HG03342 (cell line): ENCODE data around the gene SLC6A8.

Experiments used
- ATAC-seq: cut with Tn5 transposase; IDR thresholded peaks from one replicate; pipeline ENCODE4 v1.9.1; 2021; ENCODE audit warnings: mild to moderate bottlenecking, moderate library complexity; ENCODE audit not compliant: unreplicated experiment

Gene SLC6A8

DNA sequence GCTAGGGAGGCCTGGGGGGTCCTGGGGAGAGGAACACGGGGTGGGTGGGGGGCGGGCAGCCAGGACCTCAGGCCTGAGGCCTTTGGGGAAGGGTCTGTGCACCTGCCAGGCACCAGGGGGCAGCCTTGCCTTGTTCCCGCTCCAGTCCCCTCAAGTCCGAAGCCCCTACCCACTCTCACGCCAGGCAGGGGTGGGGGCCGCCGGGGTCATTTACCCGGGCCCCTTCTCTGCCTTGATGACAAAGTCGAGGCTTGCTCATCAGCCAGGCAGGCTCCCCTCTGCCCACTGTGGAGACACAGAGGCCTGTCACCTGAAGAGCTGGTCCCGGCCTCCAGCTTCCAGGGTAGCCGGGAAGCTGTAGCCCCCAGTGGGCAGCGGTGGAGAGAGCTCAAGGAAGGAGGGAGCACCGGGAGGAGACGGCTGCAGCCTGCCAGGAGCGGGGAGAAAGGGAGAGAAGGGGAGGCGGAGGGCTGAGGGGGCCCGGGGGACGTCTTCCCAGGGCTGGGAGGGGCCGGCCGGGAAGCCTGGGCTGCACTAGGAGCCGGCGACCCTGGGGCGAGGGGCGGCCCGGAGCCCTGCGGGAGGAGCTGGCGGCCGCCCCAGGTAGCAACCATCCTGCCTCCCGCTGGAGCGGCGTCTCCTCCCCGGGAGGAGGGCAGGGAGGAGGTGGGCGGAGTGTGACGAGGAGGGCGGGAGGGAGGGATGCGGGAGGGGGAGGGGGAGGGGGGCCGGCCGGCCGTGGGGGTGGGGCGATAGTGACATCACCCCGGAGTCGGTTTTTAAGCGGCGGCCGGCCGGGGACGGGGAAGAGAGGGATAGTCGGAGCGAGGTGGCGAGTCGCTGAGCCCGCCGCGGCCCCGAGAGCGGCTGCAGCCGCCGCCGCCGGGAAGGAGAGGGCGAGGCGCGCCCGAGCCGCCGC is at the start of gene SLC6A8:
Gene SLC6A8, plus strand, starts transcription at position 806 of the 919 bp plus-strand sequence. CDS start 649 bp downstream, outside the sequence.
- no peak for ATAC-seq

DNA sequence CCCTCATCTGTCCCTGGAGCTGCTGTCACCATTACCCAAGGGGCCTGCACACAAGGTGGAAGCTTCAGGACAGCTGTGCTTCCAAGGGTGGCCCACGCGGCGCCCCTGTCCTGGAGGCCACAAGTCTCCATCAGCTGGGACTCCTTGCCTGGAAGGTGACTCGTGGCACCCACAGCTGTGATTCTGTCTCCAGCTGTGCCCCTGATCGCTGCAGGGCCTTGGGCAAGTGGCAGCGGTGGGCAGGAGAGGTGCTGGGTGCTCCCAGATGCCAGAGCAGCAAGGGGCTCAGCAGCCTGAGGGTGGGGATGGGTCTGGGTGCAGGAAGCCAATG is 49.7 kb upstream of the SLC6A8 start:
- no peak for ATAC-seq

DNA sequence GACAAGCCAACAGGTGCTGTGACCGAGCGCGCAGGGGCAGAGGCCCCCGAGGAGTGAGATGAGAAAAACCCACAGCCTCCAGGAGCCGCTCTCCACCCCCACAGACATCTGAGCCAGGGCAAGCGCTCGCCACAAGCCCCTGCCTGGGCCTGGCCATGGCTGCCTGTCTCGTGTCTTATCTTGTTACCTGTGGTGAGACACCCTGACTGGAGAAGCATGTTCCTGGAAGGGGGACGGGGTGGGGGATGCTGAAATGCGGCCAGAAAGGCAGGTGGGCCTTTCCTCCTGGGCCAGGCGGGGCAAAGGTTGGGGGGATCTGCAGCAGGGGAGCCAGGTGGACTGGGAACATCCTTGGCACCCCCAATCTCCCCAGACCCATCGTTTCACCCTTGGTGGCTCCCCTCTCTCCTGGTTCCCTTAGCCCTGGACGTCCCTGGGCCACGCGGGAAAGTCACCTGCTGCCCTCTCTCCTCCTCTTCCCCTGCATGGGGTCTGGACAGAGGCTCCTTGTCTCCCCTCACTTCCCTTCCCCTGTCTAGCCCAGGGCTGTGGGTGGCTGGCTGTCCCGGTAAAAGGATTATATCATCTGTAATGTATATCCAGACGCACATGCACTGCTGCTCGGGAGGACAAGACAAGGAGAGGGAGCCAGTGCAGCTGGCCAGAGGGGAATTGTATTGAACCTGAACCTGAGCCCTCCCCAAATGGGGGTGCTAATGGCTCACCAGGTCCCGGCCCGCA is 49.1 kb upstream of the SLC6A8 start:
- ATAC-seq, result no peak

DNA sequence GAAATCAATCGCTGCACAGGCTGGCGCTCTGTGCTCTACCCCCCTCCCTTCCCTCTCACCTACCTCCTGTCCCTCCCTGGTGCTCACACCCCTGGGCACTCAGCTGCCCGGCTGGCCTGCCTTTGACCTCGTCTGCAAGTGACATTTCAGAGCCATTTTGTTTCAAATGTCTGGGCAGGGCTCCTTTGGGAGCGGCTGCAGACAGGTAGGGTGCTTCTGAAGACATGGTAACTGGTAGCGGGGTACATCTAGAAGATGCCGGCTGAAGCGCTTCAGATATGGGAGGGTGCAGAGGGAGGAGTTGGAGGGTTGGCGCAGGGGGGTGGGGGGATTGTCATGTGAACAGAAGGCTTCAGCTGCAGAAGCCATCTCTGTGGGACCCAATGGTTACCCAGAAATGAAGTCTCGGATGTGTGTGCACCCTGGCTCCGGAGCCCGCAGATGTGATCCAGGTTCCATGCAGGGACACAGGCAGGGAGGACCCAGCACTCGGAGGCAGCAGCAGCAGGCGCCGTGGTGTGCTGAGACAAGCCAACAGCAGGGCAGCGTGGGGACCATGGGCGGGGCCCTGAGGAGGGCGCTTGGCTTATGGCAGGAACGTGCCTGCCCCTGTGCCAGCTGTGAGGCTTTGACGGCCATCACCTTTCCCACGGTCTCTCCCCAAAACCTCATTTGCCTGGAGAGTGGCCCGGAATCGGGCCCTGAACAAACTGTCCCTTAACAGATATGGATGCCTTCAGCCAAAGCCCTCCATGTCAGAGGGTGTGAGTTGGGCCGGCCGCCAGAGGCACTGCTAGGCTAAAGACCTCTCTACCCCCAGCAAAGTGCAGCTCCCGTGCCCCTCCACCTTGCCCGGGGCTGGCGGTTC is 48.3 kb upstream of the SLC6A8 start:
- ATAC-seq, result no peak

DNA sequence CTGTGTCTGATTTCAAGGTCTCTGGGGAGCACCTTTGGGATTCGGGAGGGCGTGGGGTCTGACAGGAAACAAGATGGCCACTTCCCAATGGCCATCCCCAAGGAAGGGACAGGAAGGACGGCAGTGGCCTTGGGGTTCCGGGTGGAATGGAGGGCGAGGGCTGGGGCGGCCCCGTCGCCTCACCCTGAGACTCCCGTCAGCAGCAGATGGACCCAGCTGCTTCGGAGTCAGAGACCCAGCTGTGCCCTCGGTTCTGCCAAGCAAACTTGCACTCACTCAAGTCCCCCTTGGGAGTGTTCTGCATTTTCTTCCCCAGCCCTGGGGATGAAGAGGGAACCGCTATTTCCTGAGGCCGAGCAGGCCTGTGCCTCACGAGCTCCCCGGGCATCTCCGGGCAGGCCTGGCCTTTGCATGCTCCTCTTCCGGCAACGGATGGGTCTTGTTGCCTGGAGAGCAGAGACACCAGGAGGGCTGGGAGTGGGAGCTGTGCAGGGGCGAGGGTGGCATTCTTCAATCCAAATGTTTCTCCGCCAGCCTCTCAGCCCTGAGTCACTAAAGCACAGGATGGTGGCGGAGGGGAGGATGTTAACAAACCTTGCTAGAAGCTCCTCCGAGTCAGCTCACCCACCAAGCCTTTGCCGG is 47.6 kb upstream of the SLC6A8 start:
- no peak for ATAC-seq

DNA sequence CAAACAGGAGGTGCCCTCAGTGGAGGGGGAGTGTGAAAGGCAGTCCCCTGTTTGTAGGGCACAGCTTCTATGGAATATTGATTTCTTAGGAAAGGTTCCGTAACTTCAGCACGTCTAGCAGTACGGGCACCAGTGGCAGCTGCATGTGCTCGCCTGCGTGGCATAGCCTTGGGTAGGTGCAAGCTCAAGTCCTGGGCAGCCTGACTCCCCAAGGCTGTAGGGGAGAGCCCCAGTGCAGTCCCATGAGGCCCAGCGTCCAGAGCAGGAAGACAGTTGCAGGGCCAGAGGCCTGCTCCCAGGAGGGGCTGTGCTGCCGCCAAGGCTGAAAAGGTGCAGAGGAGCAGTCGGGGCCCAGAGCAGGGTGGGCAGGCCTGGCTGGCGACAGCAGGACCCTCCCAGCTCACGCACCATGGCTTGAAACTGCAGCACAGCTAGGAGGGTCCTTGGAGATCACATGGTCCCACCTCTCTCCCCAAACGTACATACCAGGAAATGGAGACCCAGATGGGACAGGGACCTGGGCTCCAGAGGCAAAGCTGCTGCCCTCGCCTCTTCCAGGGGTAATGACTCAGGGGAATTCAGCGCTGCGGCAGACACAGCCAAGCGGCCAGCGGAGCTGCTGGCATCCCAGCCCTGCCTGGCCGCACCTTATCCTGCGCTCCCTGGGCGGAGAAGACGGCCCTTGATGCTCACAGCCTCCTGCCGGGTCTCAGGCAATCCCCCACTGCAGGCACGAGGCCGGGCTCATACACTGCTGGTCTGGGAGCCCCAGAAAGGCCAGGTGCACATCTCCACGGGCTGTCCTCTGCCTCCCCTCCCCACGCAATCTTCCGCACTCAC is 46.8 kb upstream of the SLC6A8 start:
- no peak for ATAC-seq

DNA sequence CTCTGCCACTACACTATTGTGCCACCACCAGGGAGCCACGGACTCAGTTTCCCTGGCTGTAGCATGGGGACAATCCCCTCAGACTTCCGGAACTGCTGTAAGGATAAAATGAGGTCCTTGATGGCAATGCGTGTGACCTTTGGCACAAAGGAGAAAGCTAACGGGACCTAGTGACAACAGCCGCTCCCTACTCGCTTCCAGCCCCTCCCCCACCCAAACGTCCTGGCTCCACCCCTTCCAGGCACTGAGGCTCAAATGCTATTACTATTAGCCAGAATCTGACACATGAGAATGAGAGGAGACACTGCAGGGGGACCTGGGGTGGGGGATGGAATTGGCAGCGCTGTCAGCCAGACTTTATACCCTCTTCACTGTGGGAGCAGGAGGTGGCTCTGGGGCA is 46.1 kb upstream of the SLC6A8 start:
- ATAC-seq, result no peak

DNA sequence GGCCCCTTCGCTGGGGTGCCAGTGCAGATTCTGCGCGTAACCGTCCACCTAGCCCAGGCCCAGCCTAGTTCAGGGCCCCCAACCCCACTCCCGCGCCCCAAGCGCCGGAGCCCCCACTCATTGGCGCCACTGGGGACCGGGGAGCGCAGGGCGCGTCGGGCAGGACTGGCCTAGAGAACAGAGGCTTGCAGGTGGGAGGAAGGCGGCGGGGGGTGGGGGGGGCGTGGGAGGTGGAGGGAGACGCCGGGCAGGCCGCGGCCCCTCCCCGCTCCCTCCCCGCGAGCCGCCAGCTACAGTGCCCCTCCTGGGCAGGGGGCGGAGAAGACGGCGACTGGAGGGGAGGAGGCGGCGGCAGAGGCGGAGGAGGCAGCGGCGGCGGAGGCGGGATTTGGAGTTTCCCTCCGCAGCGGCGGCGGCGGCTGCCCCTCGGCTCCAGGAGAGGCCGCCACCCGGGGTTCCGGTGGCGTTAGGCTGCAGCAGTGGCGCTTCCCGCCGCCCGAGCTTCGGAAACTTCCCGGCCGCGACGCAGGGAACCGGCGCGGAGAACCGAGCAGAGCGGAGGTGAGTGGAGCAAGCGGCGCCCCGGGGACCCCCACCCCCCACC is 45.6 kb upstream of the SLC6A8 start:
- no peak for ATAC-seq

DNA sequence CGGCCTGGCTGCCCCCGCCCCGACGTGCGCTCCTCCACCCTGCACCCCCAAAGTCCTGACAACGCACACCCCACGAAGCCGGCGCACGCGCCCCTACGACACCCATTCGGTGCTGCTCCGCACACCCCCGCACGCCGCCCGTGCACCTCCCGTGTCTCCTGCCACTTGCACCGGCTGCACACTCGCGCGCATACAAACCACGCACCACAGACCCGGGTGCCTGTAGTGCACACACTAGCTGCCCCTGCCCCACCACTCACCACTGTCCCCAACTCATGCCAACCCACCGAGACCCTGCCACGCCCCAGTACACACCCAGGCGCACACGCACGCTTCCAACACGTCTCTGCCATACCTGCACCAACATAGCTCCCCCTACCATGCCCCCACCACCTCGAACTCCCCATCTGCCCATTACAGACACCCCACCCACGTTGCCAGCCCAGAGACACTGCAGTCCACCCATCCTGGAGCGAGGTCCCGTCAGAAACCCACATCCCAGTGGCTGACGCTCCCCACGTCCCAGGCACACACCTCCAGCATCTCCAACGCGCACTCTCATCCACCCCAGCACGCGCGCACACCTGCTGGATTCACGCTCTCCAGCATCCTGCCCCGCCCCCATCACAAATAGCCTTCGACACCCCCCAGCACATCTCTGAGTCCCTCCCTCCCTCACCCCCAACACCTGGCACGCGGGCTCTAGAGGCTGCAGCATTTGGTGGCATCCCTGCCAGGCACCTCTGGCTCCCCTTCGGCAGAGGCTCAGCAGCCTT is 44.9 kb upstream of the SLC6A8 start:
- no peak for ATAC-seq

DNA sequence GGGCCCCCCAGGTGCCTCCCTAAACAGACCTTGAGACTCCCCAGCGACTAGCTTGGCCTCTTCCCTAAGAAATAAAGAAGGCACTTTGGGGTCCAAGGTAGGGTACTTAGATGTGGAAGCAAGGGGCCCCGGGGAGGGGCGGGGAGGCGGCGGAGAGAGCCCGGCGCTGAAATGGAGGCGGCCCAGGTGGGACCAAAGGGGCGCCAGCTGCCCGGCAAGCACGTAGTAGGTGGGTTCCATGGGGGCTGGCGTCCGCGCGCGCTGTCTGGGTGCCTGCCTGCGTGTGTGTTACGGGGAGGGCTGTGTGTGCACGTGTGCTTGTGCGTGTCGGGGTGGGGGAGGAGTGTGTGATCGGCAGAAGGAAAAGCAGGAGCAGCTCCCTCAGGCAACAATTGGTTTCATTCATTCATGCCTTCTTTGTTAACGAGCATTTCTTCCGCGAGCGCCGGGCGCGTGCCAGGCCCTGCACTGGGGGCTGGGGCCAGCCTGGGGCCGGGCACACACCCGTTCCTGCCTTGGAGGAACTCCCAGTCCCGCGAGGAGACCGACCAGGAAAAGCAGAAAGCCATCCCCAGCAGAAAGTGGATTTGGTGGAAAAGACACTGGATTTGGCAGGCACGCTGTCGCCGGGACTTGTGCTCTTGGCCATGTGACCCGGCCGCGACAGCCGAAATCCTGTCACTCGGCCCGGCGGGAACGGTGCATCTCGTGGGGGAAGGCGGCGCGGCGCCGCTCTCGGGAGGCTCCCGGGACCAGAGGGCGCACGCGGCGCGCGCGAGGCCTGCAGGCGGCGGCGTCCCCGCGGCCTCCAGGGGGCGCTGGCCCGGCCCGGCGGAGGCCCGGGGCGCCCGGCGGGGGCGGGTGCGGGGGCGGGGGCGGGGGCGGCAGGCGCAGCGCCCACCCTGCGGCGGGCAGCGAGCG is 44.0 kb upstream of the SLC6A8 start:
- no peak for ATAC-seq

DNA sequence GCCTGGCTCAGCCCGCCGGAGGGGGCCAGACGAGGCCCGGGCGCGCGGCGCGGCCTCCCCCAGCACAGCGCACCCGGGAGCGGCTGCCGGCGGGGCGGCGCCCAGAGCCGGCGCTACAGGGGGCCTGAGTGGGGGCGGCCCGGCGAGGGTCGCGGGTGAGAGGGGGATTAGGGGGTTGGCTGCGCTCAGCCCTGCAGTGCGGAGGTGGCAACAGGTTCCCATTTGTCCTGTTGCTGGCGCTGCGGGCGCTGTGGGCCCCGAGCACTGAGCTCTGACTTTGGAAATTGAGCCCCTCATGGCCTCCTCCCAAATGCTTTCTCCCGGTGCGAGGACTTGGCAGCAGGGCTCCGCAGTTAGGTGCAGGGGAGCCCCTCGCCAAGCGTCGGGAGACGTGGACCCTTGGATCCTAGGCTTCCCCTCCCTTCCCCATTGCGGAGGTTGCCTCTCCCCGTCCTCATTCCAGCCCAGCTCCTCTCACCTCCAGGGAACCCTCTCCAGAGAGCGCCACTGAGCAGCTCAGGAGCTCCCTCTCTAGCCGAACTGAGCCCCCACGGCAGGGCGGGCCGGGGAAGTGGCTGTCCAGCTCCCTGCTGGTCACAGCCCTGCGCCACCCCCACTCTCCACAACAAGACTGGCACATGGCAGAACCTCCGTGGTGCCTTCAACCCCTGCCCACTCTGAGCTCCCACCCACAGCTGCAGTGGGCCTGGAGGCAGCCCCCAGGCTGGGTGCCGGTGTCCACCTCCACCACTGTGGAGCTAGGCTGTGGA is 43.2 kb upstream of the SLC6A8 start:
- no peak for ATAC-seq

DNA sequence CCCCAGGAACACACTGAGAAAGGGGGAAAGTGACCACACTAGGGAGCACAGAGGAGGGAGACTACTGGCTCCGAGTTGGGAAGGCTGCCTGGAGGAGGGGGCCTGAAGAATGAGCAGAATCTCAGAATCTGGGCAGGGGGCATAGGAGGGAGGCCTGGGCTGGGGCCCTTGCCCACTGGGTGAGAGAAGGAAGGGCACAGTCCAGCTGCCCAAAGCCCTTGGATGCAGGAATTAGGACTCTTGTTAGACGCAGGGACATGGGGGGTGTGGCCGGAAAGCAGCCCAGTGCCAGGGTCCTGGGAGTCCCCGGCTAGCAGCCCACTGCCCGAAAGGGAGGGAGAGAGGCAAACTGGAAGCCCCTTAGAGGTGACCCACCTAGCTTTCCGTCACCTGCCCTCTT is 42.6 kb upstream of the SLC6A8 start:
- ATAC-seq, result no peak

DNA sequence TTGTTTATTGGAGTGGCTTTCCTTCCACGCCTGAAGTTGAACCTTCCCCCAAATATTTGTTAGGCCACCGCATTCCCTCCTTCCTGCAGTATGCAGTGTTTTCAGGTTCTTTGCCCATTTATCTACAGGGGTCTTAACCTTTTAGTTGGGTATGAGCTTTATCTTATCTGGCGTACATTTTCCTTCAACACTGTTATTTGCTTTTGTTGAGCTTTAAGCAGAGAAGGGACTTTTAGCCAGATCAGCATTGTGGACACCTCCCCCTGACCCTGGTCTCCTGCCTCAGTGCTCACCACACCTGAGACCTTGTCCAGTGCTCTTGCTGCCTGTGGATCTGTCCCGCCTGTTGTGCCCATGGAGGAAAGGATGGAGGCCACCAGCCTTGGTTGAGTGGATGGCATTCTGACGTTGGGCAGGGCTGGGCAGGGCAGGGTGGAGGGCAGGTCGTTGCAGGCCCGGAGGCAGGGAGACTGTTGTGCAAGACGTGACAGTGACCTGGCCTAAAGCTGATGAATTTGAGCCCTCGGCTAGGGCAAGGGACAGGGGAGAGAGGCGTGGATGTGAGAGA is 41.7 kb upstream of the SLC6A8 start:
- no peak for ATAC-seq

DNA sequence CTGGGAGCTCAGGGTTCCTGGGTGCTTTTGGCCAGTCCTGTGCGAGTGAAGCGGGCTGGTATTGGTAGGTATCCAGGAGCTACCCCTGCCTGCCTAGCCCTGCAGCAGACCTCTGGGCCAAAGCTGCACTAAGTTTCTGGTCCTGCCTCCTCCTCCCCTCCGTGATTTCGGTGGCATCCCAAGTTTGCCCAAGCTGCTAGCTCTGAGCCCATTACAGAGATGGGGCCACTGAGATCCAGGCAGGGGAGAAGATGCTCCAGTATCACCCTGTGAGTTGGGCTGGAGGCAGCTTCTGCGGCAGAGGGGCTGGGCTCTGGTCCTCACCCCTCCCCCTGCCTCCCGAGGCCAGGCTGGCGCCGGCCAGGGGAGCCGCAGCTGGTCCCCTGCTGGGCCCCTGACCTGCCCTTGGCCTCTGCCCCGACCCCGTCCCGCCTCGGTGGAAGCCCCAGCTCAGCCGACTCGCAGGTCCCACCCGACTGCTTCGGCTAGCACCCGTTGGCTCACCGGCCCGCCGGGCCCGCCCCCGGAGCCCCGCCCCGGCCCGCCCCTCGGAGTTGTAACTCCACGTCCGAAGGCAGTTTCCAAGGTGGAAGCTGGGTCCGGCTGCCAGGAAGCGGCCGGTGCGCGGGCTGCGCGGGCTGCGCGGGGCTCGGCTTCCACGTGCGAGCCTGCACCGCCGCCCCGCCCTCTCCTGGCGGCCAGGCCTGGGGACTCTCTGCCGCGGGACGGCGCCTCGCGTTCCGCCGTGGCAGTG is 40.9 kb upstream of the SLC6A8 start, which contains the start of gene DUSP9:
Gene DUSP9, plus strand, starts transcription at position 584 of the 754 bp plus-strand sequence. CDS start 751 bp downstream, outside the sequence.
- ATAC-seq, result no peak

DNA sequence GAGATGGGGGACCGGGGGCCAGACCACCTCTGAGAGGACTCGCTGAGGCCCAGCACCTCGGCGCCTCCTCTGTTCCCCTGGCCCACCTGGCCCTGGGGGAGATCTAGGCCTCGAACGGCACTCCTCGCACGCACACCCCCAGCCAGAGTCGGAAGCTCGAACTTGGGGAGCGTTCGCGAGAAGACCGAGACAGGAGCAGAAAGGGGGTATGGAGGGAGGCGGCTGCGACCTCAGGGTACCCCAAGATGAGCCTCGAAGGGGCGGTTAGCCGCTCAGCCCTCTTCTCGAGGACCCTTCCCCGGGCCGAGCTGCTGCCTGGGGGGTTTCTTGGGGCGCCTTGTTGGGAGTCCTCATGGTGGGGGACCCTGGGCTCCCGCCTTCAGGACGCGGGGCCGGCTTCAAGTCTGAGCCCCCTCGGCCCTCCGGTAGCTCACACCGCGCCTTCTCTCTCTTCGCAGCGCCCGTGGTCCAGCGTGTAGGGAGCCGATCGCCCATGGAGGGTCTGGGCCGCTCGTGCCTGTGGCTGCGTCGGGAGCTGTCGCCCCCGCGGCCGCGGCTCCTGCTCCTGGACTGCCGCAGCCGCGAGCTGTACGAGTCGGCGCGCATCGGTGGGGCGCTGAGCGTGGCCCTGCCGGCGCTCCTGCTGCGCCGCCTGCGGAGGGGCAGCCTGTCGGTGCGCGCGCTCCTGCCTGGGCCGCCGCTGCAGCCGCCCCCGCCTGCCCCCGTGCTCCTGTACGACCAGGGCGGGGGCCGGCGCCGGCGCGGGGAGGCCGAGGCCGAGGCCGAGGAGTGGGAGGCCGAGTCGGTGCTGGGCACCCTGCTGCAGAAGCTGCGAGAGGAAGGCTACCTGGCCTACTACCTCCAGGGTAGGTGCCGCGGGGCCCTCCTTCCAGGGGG is 40.0 kb upstream of the SLC6A8 start:
- ATAC-seq, result no peak
